HEK293T (cell line): Measurements from ENCODE around the gene ELOVL6.

Experiments
- ARNT ChIP-seq: fragments of 450-650 bp; IDR thresholded peaks from 2 replicates; pipeline ENCODE4 v1.6.1; 2017; ENCODE audit warnings: mild to moderate bottlenecking
- BHLHE40 ChIP-seq: fragments of 450-650 bp; IDR thresholded peaks from 2 replicates; pipeline ENCODE4 v1.6.1; 2016; ENCODE audit warnings: mild to moderate bottlenecking, moderate library complexity, borderline replicate concordance
- FOXK2 ChIP-seq: fragments of 450-650 bp; IDR thresholded peaks from 2 replicates; pipeline ENCODE4 v1.6.1; 2016; ENCODE audit warnings: mild to moderate bottlenecking
- FOXM1 ChIP-seq: fragments of 450-650 bp; IDR thresholded peaks from 2 replicates; pipeline ENCODE4 v1.6.1; 2017; ENCODE audit warnings: mild to moderate bottlenecking, borderline replicate concordance
- LEF1 ChIP-seq: fragments of 450-650 bp; IDR thresholded peaks from 2 replicates; pipeline ENCODE4 v1.6.1; 2017; ENCODE audit warnings: mild to moderate bottlenecking, borderline replicate concordance
- NFRKB ChIP-seq: fragments of 450-650 bp; IDR thresholded peaks from 2 replicates; pipeline ENCODE4 v1.6.1; 2016; ENCODE audit warnings: mild to moderate bottlenecking, moderate library complexity
- SP1 ChIP-seq: fragments of 450-650 bp; IDR thresholded peaks from 2 replicates; pipeline ENCODE4 v1.6.1; 2017
- SUZ12 ChIP-seq: fragments of 450-650 bp; IDR thresholded peaks from 2 replicates; pipeline ENCODE4 v1.6.1; 2016; ENCODE audit warnings: mild to moderate bottlenecking

- TF ChIP-seq LEF1 = no peak
- TF ChIP-seq SUZ12 = no peak
- no peak for TF ChIP-seq FOXK2
- TF ChIP-seq SP1 = no peak
- no peak for TF ChIP-seq NFRKB
- TF ChIP-seq ARNT = no peak
- TF ChIP-seq FOXM1 = no peak
- TF ChIP-seq BHLHE40 = no peak
Observed at GRCh38 chr4:110109455-110109854, 89.0 kb downstream of the ELOVL6 start.
